SHP77 treated with DMSO at 0.1 percent for 48 hours (cell line): ENCODE measurements around the gene ACOX3.
"Not testable (repeated sequence)": the region's sequence is repeated elsewhere in the genome, so short reads cannot be mapped to it uniquely, and the experiment has no call there.

Source experiments
- DNase-seq: peaks from one replicate; lab custom pipeline; 2025; lab: John Stamatoyannopoulos, UW

The ACOX3 gene

GRCh38 chr4:8350841-8351461 is 89.6 kb downstream of the ACOX3 start:
- no peak for DNase-seq

- DNase-seq, result no peak
Observed at GRCh38 chr4:8350352-8350751, 90.2 kb downstream of the ACOX3 start.

GRCh38 chr4:8349664-8350236 is 90.8 kb downstream of the ACOX3 start:
- DNase-seq, result no peak

GRCh38 chr4:8349236-8349635 is 91.3 kb downstream of the ACOX3 start:
- not testable (repeated sequence) for DNase-seq

- no peak for DNase-seq
Observed at GRCh38 chr4:8348071-8348470, 92.5 kb downstream of the ACOX3 start.

GRCh38 chr4:8347660-8348059 is 92.9 kb downstream of the ACOX3 start:
- no peak for DNase-seq

GRCh38 chr4:8346838-8347605 is 93.5 kb downstream of the ACOX3 start:
- DNase-seq, result no peak

- DNase-seq, result no peak
Observed at GRCh38 chr4:8345946-8346814, 94.3 kb downstream of the ACOX3 start.

GRCh38 chr4:8345053-8345945 is 95.2 kb downstream of the ACOX3 start:
- DNase-seq, result no peak

- DNase-seq, result no peak
Observed at GRCh38 chr4:8344377-8344776, 96.1 kb downstream of the ACOX3 start.

- no peak for DNase-seq
Observed at GRCh38 chr4:8343967-8344331, 96.6 kb downstream of the ACOX3 start.

- no peak for DNase-seq
Observed at GRCh38 chr4:8343262-8343966, 97.1 kb downstream of the ACOX3 start.

GRCh38 chr4:8342651-8343261 is 97.8 kb downstream of the ACOX3 start:
- no peak for DNase-seq

GRCh38 chr4:8341691-8342090 is 98.8 kb downstream of the ACOX3 start:
- no peak for DNase-seq

GRCh38 chr4:8341281-8341680 is 99.2 kb downstream of the ACOX3 start:
- DNase-seq, result not testable (repeated sequence)

- DNase-seq, result no peak
Observed at GRCh38 chr4:8340781-8341241, 99.7 kb downstream of the ACOX3 start.

GRCh38 chr4:8338351-8338961 is 102.1 kb downstream of the ACOX3 start:
- DNase-seq, result no peak

- no peak for DNase-seq
Observed at GRCh38 chr4:8336412-8337075, 104.0 kb downstream of the ACOX3 start.

GRCh38 chr4:8335848-8336247 is 104.7 kb downstream of the ACOX3 start:
- no peak for DNase-seq
